GM21515 (cell line): Measurements from ENCODE around the gene RASGRP1.

ENCODE experiments used
- ATAC-seq: cut with Tn5 transposase; IDR thresholded peaks from one replicate; pipeline ENCODE4 v1.9.1; 2021; ENCODE audit not compliant: unreplicated experiment

Gene RASGRP1

DNA sequence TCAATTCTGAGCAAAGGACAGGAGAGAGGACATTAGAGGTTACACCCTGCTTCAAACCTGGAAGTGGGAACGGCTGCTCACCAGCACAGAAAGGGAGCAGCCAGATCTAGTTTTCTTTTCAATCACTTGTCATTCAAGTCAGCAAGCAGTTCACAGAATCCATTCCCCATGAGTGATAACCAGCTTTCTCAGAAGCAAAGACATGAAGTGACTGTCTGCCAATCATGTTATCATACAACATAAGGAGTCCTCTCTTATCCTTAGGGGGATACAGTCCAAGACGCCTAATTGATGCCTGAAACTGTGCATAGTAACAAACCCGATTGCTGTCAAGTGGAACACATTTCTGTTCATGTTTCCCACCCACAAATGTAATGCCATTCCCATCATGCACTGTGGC, 56.0 kb downstream of the RASGRP1 start:
- ATAC-seq = no peak

DNA sequence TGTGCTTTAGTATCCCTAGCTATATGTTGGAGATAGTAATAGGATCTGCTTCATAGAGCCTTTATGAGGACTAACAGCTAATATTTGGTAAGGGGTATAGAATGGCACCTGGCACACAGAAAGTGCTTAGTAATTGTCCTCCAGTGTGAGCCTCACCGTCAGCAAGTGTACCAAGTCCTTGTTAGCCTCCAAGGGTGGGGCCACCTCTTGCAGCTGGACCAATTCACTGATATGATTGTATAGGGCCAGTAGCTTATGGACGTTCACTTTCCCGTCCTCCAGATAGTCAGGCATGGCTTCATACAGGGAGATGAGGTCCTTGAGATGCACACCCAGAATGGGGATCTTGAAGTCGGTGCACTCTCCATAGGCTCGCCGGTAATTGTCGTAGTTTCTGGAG, 57.0 kb downstream of the RASGRP1 start:
- ATAC-seq = no peak

DNA sequence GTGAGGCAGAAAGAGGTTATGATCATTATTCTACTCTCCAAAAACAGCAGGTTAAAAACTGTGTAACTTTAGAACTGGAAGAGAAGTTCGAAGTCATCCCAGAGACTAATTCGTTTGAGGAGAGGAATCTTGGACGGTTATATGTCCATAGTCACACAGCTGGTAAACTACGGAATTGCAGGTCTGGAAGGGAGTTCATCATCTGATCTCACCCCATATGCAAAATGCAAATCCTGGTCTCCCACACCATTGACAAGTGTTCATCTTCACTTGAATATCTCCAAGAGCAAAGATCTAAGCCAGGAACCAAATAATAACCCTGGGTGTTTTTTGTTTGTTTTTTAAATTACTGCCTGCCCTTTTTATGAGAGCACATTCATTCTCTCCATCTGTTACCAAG, 57.6 kb downstream of the RASGRP1 start:
- ATAC-seq = no peak

DNA sequence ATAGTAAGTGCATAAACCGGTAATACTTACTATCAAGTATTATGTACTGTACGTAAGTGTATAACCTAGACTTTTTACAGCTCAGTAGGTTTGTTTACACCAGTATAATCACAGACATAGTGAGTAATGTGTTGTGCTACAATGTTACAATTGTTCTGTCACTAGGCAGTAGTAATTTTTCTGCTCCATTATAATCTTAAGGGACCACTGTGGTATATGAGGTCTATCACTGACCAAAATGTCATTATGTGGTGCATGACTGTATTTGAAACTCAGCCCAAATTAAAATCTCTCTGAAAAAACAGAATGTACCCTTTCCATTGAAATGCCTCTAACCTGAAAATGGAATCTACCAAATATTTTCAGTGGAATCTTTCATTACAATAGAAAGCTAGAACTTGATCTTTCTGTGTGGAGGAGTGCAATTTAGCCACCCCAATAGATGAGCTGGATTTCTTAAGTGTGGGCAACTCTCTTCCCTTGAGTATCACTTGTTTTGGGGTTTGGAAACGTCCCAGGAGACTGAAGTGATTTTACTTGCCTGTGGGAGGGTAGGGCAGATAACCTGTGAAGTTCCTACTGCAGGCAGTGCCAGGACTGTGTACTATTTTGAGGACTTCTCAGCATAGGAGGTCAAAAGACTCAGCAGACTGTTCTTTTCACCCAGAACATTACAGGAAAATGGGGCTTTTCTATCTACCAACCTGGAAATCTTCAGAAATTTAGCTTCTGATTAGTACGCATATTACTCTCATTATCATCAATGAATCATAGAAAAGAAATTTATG, 59.7 kb downstream of the RASGRP1 start:
- ATAC-seq = no peak

DNA sequence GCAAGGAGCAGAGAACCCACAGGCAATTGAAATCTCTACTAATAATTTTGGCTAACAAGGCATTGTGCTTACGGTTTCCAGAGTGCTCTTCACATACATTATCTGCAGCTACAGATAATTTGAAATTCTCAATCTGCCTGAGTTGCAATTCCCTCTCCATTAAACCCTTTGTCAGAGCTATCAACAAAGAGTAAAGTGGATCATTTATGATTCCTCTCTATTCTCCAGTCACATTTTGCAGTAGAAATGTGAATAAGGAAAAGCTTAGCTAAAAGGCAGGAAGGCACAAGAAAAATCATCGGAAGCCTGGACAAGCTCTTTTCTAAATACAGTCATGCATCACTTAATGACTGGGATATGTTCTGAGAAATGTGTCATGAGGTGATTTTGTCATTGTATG, 61.1 kb downstream of the RASGRP1 start:
- no peak for ATAC-seq

DNA sequence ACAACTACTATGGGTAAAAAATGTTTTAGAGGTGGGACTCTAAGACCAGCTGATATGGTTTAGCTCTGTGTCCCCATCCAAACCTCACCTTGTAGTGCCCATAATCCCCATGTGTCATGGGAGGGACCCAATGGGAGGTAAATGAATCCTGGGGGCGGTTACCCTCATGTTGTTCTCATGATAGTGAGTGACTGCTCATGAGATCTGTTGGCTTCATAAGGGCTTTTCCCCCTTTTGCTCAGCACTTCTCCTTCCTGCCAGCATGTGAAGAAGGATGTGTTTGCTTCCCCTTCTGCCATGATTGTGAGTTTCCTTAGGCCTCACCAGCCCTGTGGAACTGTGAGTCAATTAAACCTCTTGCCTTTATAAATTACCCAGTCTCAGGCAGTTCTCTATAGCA, 65.0 kb downstream of the RASGRP1 start:
- ATAC-seq = no peak

DNA sequence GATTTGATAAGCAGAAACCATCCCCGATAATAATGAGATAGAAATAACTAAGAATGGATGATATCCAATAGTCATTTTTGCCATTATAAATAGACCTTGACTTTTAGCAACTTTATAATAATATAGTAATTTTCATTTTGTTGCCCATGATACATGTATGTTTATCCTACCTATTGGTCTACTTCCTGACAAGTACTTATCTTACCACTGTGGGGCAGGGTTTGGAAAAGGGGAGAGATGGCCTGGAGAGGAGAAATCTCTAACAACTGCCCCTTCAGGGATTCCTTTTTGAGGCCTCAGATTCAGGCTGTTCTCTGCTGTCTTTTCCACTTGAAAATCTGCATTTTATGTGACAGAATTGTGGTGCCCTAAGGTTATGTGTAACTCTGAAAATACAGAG, 68.5 kb downstream of the RASGRP1 start:
- ATAC-seq = no peak

DNA sequence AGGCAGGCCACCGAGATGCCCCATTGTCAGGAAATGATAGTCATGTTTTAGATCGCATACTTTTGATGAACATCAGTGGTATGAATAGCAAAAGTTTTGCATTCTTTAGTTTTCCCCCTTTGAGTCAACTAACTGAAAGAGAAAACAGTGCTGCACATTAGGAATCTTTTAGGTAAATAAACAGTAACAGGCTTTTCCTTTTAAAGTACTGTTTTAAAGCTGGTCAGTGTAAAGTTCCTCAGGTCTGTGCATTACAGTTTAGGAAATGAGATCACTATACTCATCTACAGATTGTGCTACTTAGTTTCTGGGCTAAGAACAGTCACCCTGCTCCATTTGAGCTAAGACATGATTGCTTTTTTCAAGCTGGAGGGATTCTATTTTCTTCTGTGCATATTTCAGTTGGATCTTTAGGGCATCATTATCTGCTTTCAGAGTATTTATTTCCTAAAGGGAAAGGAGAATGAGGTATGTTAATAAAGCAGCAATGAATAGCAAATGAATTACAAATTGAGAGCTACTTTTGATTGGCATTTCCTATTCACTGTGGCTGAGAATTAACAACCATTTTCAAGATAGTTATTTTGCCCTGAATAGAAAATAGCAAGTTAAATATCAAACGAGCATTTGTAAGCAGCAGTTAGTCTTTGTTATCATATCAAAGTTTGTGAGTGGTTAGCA, 74.2 kb downstream of the RASGRP1 start:
- no peak for ATAC-seq

DNA sequence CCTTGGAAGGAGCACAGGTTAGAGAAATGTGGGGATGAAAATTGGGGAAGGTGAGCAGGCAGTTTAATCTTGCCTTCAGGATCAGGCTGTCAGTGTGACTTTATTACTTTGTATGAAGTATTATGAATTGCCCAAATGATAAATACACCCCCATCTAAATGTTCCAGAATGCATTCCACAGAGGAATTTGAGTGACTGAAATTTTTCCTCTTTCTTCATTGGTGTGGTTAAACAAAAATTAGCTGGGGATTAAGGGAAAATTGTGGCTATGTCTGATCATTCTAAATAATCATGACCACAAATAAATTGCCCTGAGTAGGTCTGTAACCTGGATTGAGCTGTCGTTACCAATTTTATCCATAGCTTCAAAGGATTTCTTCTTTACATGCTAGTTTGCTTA, 77.2 kb downstream of the RASGRP1 start:
- no peak for ATAC-seq

DNA sequence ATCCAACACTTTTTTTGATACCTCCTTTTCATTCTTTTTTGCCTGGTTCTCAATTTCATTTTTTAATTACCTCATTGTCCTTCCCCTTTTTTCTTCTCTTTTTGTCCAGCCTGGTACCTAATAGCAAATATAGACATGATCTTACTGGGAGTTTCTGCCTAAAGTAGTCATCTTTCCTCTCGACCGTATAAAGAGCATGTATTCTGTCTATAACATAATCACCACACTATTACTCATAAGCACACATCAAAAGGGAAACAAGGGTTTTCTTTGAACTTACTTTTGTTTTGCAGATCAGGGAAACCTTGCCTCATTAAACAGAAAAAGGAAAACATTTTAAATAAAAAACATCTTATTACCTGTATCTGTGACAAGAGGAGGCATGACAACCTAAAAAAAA, 77.7 kb downstream of the RASGRP1 start:
- no peak for ATAC-seq

DNA sequence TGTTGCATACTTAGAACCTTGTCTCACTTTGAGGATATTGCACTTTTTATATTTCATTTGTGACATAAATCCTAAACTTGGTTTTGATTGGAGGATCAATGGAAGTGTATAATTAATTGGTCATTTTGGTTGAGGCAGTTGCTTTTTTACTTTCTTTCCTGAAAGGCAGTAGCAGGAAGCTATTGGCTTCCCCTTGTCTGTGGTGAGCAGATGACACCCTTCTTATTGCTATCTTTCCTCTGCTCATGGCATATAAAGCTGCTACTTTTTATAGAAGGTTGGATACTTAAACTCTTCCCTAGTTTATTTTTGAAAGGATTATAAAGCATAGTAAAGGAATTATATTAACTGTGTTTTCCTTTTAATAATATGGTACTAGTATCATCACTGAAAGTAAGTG, 82.0 kb downstream of the RASGRP1 start:
- no peak for ATAC-seq

DNA sequence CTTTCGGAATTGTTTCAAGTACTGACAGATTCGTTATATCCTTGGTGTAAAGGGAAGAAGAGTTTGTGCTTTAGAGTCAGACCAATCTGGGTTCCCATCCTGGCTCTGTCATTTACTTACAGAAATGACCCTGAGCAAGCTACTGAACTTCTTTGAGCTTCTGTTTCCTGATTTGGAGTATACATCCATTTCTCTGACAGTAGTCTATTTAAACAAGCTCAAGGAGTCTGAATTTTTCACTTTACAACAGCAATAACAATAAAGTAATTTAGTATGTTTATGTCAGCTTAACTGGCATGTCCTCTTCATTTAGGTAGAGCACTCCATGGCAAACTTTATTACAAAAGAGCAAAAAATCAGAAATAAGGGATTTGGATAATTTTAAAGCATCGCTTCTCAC, 82.9 kb downstream of the RASGRP1 start:
- no peak for ATAC-seq

DNA sequence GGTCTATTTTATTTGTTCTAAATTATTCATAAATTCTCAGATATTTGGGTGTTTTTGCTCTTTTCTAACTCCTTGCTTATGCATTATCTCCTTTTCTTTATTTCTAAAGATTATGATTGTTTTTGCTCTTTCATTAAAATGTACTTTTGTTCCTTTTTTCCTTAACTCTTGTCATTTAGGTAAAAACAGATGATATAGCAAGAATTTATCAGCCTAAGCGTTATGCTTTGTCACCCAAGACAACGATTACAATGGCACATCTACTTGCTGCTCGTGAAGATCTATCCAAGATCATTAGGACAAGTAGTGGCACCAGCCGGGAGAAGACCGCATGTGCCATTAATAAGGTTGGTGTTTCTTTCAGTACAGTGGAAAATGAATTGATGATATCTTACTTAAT, 83.5 kb downstream of the RASGRP1 start:
- ATAC-seq = no peak

DNA sequence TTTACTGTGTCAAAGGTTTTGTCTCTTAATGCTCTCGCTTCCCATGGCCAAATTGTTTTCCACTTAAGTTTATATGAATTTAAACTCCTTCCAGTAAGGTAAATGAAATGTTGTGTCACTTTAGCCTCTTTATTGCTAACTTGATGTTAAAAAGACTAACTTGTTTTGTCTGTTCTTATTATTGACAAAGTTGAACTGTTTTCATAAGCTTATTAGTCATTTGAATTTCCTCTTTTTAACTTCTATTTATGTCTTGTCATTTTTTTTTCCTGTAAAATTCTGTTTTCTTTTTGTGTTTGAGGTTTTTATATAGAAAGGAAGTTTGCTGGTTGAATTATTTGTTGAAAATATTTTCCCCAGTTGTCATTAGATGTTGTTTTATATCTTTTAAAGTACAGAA, 84.9 kb downstream of the RASGRP1 start:
- no peak for ATAC-seq

DNA sequence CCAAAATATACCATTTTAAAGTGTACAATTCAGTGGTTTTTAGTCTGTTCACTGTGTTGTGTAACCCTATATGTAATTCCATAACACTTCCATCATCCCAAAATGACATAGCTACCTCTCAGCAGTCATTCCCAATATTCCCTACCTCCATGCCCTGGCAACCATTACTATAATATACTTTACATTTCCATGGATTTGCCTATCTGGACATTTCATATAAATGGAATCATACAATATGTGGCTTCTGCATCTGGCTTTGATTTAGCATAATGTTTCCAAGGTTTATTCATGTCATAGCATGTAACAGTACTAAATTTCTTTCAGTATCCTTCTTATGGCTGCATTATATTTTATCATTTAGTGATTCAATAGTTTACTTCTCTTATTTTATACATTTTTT, 85.3 kb downstream of the RASGRP1 start:
- ATAC-seq = no peak

DNA sequence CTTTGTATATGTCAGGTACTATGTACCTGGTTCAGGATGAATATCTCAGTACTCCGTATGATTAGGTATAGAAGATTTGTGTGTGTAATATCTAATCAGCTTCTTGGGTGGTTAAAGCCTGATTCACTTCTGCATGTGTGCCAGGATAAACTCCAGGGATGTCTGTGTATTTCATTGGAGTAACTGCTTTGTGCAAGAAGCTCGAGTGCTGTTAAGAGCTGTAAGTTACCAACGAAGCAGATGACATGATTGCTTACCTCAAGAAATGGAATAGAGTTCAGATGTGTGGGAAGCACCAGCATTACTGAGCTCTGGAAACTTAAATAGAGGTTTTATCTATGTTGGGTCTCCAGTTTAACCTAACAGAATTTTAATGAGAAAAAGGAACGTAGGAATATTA, 87.0 kb downstream of the RASGRP1 start:
- ATAC-seq = no peak

DNA sequence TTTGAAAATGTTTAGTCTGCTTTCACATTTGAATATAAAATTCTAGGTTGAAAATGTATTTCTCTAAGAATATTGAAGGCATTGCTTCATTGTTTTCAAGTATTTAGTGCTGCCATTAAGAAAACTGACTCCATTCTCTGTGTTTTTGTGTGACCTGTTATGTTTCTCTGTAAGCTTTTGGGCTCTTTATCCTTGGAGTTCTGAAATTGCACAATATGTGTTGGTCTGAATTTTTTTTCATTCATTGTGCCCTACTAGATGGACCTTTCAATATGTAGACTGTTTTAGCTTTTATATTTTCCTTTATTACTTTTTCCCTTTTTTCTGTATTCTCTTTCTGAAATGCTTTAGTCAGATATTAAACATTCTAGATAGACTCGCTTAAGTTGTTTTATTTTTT, 88.5 kb downstream of the RASGRP1 start:
- ATAC-seq = no peak

DNA sequence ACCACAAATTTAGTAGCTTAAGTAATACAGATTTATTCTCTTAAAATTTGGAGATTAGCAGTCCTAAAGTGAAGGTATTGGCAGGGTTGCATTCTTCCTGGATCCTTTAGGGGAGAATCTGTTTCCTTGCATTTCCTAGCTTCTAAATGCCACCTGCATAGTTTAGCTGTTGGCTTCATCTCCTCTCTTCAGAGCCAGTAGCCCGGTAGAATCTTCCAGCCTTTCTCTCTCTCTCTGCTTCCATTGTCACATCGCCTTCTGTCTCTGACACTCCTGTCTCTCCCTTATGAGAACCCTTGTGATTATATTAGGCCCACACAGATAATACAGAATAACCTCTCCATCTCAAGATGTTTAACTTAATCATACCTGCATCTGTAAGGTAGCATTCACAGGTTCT, 89.3 kb downstream of the RASGRP1 start:
- ATAC-seq = no peak

DNA sequence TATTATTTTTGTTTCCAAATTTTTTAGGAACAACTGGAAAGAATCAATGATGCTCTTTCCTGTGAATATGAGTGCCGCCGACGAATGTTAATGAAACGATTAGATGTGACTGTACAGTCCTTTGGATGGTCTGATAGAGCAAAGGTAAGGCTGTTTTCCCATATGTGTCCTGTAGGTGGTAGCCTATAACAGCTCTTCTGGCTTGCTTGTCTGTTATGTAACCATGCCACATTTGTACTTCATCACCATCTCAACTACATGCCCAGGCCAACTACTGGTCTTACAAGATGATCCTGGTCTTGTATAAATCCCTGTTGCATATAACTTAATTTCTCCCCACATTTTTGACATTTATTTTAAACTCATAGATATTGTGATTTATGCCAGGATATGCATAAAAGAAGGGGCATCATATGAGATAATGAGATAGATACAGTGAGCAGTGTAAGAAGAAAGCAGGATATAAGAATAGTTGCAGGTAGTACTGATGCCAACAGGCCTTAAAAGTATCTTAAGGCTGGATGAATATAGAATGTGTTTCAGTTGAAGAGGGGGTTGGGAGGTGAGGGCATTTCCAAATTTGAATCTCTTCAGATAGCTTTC, 90.4 kb downstream of the RASGRP1 start:
- peak; percentile 86 for ATAC-seq

DNA sequence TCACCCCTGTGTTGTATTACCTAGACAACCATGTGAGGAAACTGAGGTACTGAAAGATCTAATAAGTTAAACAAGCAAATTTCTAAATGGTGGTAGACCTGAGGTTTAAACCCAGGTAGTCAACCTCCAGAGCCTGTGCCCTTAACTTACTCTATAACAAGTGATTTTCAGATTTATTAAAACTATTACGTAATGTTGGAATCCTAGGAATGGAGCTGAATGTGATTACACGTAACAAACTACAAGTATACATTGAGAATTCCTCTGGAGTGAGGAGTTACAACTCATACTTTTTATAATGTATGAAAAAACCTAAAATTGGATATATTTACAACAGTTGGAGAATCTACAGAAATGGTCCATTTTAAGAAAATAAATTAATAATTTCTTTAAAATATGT, 92.6 kb downstream of the RASGRP1 start:
- ATAC-seq = no peak

DNA sequence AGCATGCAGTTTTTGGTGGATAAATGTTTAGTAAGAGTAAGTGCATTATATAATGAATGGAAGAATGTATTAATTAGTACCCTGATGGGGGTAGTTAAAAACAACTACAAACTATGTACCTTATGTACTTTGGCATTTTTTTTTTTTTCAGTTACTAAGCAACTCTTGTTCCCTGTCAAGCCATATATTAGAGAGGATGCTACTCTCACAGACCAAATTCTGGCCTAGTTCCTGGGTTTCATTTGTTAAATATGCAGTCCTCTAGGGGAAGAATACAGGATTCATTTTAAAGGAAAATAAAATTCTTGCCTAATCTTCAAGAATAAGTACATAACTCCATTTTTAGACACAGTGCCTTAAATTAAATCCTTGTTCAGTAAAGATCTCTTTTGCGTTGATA, 93.8 kb downstream of the RASGRP1 start:
- no peak for ATAC-seq

DNA sequence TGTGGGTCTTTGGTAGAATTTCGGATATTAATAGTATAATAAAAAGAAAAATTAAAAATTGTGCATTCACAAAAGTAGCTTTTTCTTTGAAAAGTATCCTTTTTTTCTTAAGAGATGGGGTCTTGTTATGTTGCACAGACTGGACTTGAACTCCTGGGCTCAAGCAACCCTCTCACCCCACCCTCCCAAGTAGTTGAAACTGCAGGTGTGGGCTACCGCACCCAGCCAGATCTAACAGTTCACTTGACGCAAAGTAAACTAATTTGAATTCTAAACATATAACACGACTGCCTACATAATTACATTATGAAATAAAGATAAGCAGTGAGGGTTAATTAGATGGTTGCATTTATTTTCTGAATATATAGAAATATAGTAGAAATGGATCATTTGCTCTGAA, 99.9 kb downstream of the RASGRP1 start:
- no peak for ATAC-seq
